Sigmoid colon (tissue), 4 donors: ENCODE results near the gene CARD8.

Experiments used
- EP300 ChIP-seq, 4 donors: sonication (generic); formaldehyde crosslinking; IDR thresholded peaks; one replicate each; pipeline ENCODE4 v1.6.1; 2017; ENCODE audit warnings: antibody characterized with exemption in 4 of 4
- POLR2A ChIP-seq, 2 donors: fragments of 450-650 bp; IDR thresholded peaks; one replicate each; pipeline ENCODE4 v1.6.1; 2016; ENCODE audit warnings: antibody characterized with exemption in 2 of 2, mild to moderate bottlenecking in 2 of 2, moderate library complexity in 2 of 2
- TF ChIP-seq, protein P1 (sequence below), 4 experiments: fragments of 450-650 bp in 3 of 4; fragments of 200-600 bp in 1 of 4; IDR thresholded peaks; one replicate each; pipeline ENCODE4 v1.5.1; 2016 to 2019; ENCODE audit warnings: antibody characterized with exemption in 4 of 4, mild to moderate bottlenecking in 3 of 4, moderate library complexity in 2 of 4

- TF ChIP-seq, protein P1, sequence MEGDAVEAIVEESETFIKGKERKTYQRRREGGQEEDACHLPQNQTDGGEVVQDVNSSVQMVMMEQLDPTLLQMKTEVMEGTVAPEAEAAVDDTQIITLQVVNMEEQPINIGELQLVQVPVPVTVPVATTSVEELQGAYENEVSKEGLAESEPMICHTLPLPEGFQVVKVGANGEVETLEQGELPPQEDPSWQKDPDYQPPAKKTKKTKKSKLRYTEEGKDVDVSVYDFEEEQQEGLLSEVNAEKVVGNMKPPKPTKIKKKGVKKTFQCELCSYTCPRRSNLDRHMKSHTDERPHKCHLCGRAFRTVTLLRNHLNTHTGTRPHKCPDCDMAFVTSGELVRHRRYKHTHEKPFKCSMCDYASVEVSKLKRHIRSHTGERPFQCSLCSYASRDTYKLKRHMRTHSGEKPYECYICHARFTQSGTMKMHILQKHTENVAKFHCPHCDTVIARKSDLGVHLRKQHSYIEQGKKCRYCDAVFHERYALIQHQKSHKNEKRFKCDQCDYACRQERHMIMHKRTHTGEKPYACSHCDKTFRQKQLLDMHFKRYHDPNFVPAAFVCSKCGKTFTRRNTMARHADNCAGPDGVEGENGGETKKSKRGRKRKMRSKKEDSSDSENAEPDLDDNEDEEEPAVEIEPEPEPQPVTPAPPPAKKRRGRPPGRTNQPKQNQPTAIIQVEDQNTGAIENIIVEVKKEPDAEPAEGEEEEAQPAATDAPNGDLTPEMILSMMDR (IDR thresholded peaks at IDR 0.05) = no peak
- TF ChIP-seq EP300 (IDR thresholded peaks at IDR 0.05) (no peak), POLR2A (IDR thresholded peaks at IDR 0.05) (no peak)
These were observed 84.8 kb downstream of the CARD8 start for GRCh38 chr19:48170817-48171347.
